Ishikawa (cell line): ENCODE data around the gene PLAGL1.

Source experiments
- ZBTB7A ChIP-seq: IDR thresholded peaks from 2 replicates; pipeline ENCODE4 v1.6.1; 2012; ENCODE audit warnings: low read depth

Gene PLAGL1

GRCh38 chr6:143894655-143895054 lies 113.4 kb downstream of the PLAGL1 start:
- no peak for TF ChIP-seq ZBTB7A
